ENCODE results near the gene SLC35A4. TPM values are rescaled to one million over a fixed set of nuclear protein-coding genes. Genes with fewer than 3 reads are reported as not detected.

The SLC35A4 gene
- total and polyA plus RNA-seq, 2 of the 8 experiments (the other 6 are each of a cell fraction or from before 2014, with no cell fraction given): 78.6 to 133 TPM

GRCh38 chr5:140573683-140574082 lies 9.1 kb downstream of the SLC35A4 start:
- Histone ChIP-seq H3K27me3 (replicated peaks in 1 of 4; ENCODE audit: control insufficient read depth in 3 of 4, extremely low read depth in 1 of 4, insufficient read depth in 3 of 4, low read length in 3 of 4) (no peaks in the 10 kb centered on the region), H3K79me1 (ENCODE audit: low read depth, low read length) (no peaks in the 10 kb centered on the region), H3K18ac (ENCODE audit: extremely low read depth, low read length) (no peak overlapping the region), H2BK120ac (replicated peaks; ENCODE audit: low read depth, low read length) (no peak overlapping the region), H3K36me3 (ENCODE audit: control insufficient read depth in 2 of 4, insufficient read depth in 4 of 4, low read length in 3 of 4) (no peaks in the 10 kb centered on the region), H4K8ac (ENCODE audit: extremely low read depth, insufficient read depth, low read length) (no peak overlapping the region), H3K4ac (replicated peaks; ENCODE audit: insufficient read length, low read depth, low read length) (no peak overlapping the region), H2BK20ac (ENCODE audit: low read length) (no peak overlapping the region), H3K23me2 (ENCODE audit: low read depth, low read length) (no peaks in the 10 kb centered on the region), H3K4me1 (replicated peaks in 1 of 4; ENCODE audit: control insufficient read depth in 3 of 4, insufficient read depth in 4 of 4, low read length in 3 of 4) (no peaks in the 10 kb centered on the region), H2BK12ac (ENCODE audit: low read depth, low read length) (no peak overlapping the region), H3K79me2 (ENCODE audit: control insufficient read depth in 1 of 2, insufficient read depth in 2 of 2, low read length in 2 of 2) (no peaks in the 10 kb centered on the region), H3K4me3 (ENCODE audit: extremely low read depth in 1 of 4, insufficient read depth in 2 of 4, low read depth in 3 of 4, low read length in 4 of 4) (no peak overlapping the region), H2AK5ac (ENCODE audit: low read depth, low read length) (no peak overlapping the region), H4K5ac (ENCODE audit: insufficient read length, low read depth, low read length) (no peak overlapping the region), H2BK15ac (ENCODE audit: low read length) (no peak overlapping the region), H3K27ac (ENCODE audit: low read depth, low read length) (no peak overlapping the region), H3K9ac (replicated peaks in 1 of 4; ENCODE audit: extremely low read depth in 1 of 4, low read depth in 3 of 4, low read length in 3 of 4) (no peak overlapping the region), H3K23ac (ENCODE audit: insufficient read length) (no peak overlapping the region), H2AFZ (ENCODE audit: low read length) (no peak overlapping the region), H2BK5ac (ENCODE audit: low read depth, low read length) (no peak overlapping the region), H4K91ac (replicated peaks; ENCODE audit: insufficient read length, low read length) (no peak overlapping the region), H4K20me1 (replicated peaks in 1 of 2; ENCODE audit: control insufficient read depth in 1 of 2, insufficient read depth in 2 of 2, low read length in 2 of 2) (no peaks in the 10 kb centered on the region), H3K9me3 (ENCODE audit: insufficient read depth in 2 of 2, low read depth in 1 of 2, low read length in 1 of 2) (no peaks in the 10 kb centered on the region), H3K4me2 (ENCODE audit: insufficient read depth in 1 of 2, low read depth in 2 of 2, low read length in 2 of 2) (no peak overlapping the region), H3K14ac (ENCODE audit: insufficient read length) (no peak overlapping the region), H3K56ac (replicated peaks; ENCODE audit: insufficient read length, low read depth, low read length) (no peak overlapping the region)
- 83% methylated on average over 7 of the region's 7 CpGs; no CpG with 5 or more reads in 1 of the 2 experiments for WGBS, 2 experiments (ENCODE audit: extremely low coverage in 1 of 2, insufficient coverage in 1 of 2, insufficient read length in 1 of 2, insufficient replicate concordance in 2 of 2, low coverage in 1 of 2, low lambda C conversion rate in 2 of 2, missing lambda C conversion rate in 1 of 2)
- no peak for DNase-seq (ENCODE audit: low read depth in 1 of 2, low spot score in 2 of 2)
- ChIA-PET CTCF (ENCODE audit: partially characterized antibody) (interaction anchor here (0.7 to 1.5 kb wide), 7 partner anchors 16 to 73 kb away, joined by 3 to 6 read pairs (median 3); partner anchors contain the start of genes IK and NDUFA2), POLR2A (ENCODE audit: partially characterized antibody) (interaction anchor here (1.0 to 10.0 kb wide), 3 partner anchors 21 to 74 kb away, joined by 3 to 94 read pairs (median 4); partner anchors contain the start of genes EIF4EBP3, IK and NDUFA2)
- FAIRE-seq: no peak
- no peak for TF ChIP-seq SUZ12 (IDR thresholded peaks at IDR 0.05; ENCODE audit: low read length)
- TF ChIP-seq FOSL1 (IDR thresholded peaks at IDR 0.05; ENCODE audit: insufficient read depth, low read depth, low read length): no peak
- no peak for TF ChIP-seq CBX5 (IDR thresholded peaks at IDR 0.05; ENCODE audit: low read depth, low read length)
- no peak for TF ChIP-seq POLR2AphosphoS5 (IDR thresholded peaks at IDR 0.05; ENCODE audit: low read depth, low read length)
- TF ChIP-seq CREB1 (IDR thresholded peaks at IDR 0.05): no peak
- TF ChIP-seq CEBPB (IDR thresholded peaks at IDR 0.05; ENCODE audit: low read depth, low read length): no peak
- no peak for TF ChIP-seq RAD21 (IDR thresholded peaks at IDR 0.05 in 1 of 2, conservative IDR thresholded peaks at IDR 0.05 in 1 of 2; ENCODE audit: low read depth in 2 of 2, low read length in 2 of 2)
- no peak for TF ChIP-seq RNF2 (IDR thresholded peaks at IDR 0.05; ENCODE audit: borderline replicate concordance, low read depth, low read length, missing control alignments, poor library complexity, severe bottlenecking)
- no peak for TF ChIP-seq SRF (IDR thresholded peaks at IDR 0.05; ENCODE audit: low read depth, low read length)
- TF ChIP-seq BACH1 (IDR thresholded peaks at IDR 0.05; ENCODE audit: low read length): no peak
- no peak for TF ChIP-seq JUND (IDR thresholded peaks at IDR 0.05; ENCODE audit: low read length)
